HG03354 (cell line): ENCODE results near the gene ITPRID2.

Source experiments
- ATAC-seq: cut with Tn5 transposase; IDR thresholded peaks from one replicate; pipeline ENCODE4 v1.9.1; 2021; ENCODE audit warnings: mild to moderate bottlenecking; ENCODE audit not compliant: unreplicated experiment, poor library complexity, severe bottlenecking

Gene ITPRID2

GRCh38 chr2:181910028-181910831 lies 18.7 kb downstream of the ITPRID2 start:
- ATAC-seq = no peak

DNA sequence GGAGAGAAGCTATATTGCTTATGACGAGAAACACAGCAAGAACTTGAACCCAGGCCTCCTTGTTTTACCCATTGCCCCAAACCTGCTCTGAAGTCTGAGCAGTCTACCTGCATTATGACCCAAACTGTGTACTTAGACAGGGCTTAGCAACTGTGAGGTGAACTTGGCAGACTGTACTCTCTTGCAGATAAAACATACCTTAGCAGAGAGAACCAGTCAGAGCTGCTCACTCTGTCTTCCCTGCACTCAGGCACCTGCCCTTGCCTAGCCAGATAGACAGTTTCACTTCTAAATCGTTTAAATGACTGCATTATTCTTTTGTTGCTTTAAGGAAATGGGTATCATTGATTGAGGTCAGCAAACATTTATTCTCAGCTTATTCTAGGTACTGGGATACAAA lies 20.3 kb downstream of the ITPRID2 start:
- no peak for ATAC-seq

DNA sequence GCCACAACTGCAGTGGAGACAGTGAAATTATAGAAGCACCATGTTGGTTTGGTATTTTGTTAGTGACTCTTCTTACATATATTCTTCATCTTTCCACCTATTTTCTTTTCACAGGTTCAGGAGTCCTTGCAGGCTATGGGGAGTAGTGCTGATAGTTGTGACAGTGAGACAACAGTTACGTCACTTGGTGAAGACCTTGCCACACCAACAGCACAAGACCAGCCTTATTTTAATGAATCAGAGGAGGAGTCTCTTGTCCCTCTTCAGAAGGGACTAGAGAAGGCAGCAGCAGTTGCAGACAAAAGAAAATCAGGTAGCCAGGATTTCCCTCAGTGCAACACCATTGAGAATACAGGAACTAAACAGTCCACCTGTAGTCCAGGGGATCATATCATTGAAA lies 23.6 kb downstream of the ITPRID2 start:
- ATAC-seq = no peak

DNA sequence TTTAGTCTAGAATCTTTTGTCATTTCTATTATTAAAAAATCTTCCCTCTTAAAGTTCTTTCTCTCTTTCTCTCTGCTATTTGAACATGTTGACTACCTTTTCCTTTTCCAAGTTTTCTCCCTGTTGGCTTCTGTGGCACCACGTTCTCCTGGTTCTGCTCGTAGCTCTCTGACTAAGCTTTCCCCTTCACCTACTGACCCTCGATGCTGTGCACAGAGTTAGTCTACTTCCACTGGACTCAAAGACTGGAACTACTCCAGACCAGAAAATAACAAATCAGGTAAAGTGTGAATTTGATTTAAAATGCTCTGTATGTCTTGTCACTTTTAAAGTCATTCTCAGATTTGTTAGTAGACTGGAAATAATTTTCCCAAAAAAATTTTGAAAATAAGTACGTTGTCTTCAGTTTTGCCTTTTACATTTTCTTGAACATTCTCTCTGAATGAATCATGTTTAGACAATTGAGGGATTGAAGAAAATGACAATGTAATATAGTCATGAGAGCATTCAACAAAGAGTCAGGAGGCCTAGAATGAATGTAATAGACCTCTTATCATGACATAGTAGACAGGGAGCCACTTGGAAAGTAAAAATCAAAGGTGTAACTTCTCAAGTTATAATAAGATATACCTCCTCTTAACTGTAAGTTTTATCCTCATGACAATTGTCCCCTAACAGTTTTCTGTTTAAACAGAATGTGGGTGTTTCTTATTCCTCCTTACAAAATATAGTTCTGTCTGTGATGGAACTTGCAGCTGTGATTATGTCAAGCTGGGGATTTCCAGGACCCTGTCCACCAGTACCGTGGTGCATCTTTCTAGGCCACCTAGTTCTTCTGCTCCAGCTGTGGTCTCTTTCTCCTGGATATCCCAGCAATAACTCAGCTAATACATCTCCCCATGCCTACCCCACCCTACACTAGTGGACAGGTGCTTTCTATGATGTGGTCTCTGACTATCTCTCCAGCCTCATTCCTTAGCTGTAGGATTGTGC lies 25.5 kb downstream of the ITPRID2 start:
- ATAC-seq = no peak

DNA sequence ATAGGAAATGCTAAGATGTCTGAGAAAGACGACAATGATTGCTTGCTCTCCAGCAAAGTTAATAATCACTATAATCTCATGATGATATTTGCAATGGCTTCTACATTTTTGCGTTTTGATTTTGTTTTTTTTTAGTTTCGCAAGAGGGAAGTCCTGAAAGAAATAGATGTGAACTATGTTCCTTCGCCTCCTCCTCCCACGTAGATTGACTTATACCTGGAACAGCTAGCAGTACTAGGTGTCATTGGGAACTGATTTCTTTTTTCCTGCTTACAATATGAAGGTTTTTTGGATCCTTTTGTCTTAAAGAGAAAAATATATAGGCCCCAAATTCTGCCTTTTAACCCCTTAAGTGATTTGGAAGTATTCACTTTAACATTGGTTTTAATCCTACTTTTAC lies 26.7 kb downstream of the ITPRID2 start:
- ATAC-seq = no peak

DNA sequence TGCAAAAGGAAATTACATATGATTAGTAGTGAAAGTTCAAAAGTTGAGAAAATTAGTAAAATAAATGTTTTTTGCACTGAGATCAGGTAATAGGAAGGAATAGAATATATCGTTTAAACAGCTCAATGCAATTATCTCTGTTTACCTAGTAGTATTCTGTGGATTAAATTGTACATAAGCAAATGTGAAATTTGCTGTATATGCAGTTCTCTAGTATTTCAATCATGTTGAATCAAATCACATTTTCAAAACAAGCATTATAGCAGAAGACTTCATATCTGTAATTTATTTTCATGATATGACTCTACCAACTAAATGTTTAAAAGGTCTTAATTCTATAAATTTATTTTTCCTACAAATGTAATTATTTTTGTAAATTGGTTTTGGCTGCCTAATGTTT lies 31.6 kb downstream of the ITPRID2 start:
- ATAC-seq = no peak

DNA sequence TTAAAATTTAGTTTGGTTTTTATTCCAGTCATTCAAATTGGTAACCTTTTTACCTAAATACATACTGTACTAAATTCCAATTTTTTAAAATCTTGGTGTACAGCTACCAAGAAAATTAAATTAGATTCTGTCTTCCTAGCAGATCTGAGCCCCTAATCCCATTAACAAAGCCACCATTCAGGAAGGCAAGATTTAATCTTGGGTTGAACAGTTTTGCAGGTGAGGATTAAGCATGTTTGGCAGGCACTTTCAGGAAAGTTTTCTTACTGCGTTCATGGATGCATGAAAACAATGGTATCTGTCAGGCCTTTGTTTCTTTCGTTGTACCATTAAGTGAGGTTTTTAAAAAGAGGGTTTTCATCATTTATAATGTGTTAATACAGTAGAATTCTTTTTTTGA lies 32.8 kb downstream of the ITPRID2 start:
- ATAC-seq = no peak

DNA sequence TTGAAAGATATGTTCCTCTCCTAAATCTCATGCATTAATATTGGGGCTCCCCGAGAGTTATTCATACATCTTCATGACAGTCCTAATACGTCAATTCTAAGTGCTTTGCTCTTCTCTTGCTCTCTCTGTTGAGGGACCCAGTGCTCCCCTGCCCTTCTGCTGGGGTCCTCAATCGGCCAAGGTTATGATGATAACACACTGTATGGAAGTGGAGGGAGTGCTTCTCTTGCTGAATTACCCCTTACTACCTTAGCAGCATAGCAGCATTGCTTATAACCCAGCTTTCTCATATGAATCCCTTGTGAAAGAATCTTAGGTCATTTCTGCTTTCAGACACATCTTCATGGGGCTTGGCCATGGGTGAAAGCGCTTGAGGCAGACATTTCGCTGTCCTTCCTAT lies 43.2 kb downstream of the ITPRID2 start:
- no peak for ATAC-seq

DNA sequence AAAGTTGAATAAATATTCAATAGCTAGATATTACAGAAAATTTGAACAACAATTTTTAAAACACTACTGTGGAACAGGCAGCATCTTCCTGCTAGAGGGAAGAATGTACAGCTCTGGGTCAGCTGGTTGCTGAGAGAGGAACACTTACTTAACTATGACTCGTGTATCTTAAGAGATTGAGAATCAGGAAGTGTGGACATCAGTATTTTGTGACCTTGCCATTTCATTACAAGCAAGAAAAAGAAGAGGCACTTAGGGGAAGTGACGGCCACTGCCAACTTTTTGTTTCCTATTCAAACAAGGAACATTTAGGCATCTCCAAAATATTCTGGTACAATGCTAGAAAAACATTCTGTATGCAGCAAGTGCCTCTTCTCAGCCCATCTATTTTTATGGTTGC lies 45.9 kb downstream of the ITPRID2 start:
- no peak for ATAC-seq

DNA sequence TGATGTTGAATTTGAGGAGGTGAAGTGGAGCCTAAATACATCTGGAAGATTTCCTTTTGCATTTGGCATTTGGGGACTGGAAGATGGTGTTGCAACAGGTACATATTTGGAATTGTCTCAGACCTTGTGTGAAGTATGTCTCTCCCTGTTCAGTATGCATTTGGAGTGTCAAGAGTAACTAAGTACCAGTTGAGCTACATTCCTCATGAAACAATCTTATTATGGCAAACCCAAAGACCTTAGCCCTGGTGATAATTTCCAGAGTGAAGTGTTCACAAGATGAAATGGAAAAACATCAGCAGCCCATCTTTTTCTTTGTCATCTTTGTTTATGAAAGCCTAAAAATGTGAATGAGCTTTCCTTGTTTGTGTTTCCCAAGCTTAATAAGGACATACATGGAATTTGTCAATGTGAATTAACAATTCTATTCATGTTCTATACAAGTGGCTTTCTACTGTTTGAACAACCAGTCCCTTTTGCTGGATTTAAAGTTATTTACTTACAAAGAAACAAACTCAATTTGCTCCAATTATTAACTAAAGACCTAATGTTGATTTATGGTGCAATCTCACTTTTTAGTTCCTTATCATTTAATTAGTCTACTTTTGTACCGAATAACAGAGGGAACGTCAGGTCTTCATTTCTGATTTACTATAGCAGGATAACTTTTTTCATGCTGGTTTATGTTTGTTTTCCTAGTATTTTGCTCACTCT lies 52.0 kb downstream of the ITPRID2 start:
- no peak for ATAC-seq

DNA sequence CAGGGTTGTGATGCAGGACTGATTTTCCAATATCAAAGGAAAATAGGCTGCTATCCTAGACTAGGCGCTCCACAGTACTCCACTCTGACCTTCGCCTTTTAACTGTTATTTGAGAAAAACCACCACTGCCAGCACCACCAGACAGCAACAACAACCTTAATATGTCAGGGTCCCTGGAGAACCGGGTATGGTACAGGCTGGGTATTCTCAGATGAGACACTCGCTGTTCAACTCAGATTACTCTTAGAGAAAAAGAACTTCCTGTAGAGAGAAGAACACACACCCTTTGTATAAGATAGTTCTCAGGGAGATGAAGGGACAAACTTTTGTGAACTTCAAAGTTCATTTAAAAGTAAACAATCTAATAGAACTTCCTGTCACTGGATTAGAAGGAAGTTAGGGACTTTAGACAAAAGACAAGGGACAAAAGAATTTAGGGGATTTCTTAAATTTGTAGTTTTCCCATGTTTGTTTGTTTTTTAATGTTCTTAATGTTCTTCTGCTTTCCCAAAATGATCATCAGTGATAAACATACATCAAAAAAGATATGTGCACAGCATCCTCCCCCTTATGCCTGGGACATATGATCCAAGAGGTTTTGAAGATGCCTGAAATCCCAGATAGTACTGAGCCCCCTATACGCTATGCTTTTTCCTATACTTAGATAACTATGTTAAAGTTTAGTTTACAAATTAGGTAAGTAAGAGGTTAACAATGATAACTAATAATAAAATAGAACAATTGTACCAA lies 52.8 kb downstream of the ITPRID2 start:
- ATAC-seq = no peak

DNA sequence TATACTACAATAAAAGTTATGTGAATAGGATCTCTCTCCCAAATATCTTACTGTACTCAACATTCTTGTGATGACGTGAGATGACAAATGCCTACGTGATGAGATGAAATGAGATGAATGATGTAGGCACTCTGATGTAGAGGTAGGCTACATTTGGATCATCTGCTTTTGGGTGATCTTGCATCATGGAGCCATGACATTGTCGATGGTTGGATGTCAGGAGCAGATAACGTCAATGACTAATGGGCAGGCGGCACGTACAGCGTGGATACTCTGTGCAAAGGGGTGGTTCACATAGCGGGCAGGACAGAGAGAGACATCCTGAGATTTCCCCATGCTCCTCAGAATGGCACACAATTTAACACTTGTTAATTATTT lies 53.4 kb downstream of the ITPRID2 start:
- ATAC-seq = no peak

GRCh38 chr2:181946444-181947127 lies 55.1 kb downstream of the ITPRID2 start:
- ATAC-seq = no peak

GRCh38 chr2:181947273-181947672 lies 55.7 kb downstream of the ITPRID2 start:
- no peak for ATAC-seq

GRCh38 chr2:181948227-181948626 lies 56.7 kb downstream of the ITPRID2 start:
- no peak for ATAC-seq

- ATAC-seq = no peak
Observed at GRCh38 chr2:181949047-181949446, 57.5 kb downstream of the ITPRID2 start.

- no peak for ATAC-seq
Observed at GRCh38 chr2:181952404-181953226, 61.1 kb downstream of the ITPRID2 start.

GRCh38 chr2:181953881-181954537 lies 62.5 kb downstream of the ITPRID2 start:
- ATAC-seq = peak; percentile 88
